HEK293 (cell line): ENCODE data around the gene DIO1.
A peak's percentile ranks its signal among the peaks of the same experiment; 100 is the strongest.

Source experiments
- GFI1B ChIP-seq: fragments of 450-650 bp; formaldehyde crosslinking; IDR thresholded peaks from 2 replicates; pipeline ENCODE4 v1.5.1; 2016; ENCODE audit warnings: missing biosample characterization, missing genetic modification characterization
- KLF10 ChIP-seq: fragments of 450-650 bp; IDR thresholded peaks from 2 replicates; pipeline ENCODE4 v1.5.1; 2018; ENCODE audit warnings: missing biosample characterization, mild to moderate bottlenecking, missing genetic modification characterization
- PRDM4 ChIP-seq: fragments of 450-650 bp; formaldehyde crosslinking; IDR thresholded peaks from 2 replicates; pipeline ENCODE4 v1.5.1; 2017; ENCODE audit warnings: missing biosample characterization, missing genetic modification characterization
- SP2 ChIP-seq: fragments of 450-650 bp; formaldehyde crosslinking; IDR thresholded peaks from 2 replicates; pipeline ENCODE4 v1.5.1; 2016; ENCODE audit warnings: missing biosample characterization, missing genetic modification characterization
- WT1 ChIP-seq: fragments of 450-650 bp; formaldehyde crosslinking; IDR thresholded peaks from 2 replicates; pipeline ENCODE4 v1.5.1; 2016; ENCODE audit warnings: missing biosample characterization, missing genetic modification characterization
- ZBTB1 ChIP-seq: fragments of 450-650 bp; formaldehyde crosslinking; IDR thresholded peaks from 2 replicates; pipeline ENCODE4 v1.5.1; 2016; ENCODE audit warnings: missing biosample characterization, missing genetic modification characterization
- ZBTB10 ChIP-seq: fragments of 450-650 bp; formaldehyde crosslinking; IDR thresholded peaks from 2 replicates; pipeline ENCODE4 v1.5.1; 2016; ENCODE audit warnings: missing biosample characterization, missing genetic modification characterization
- ZBTB11 ChIP-seq: fragments of 450-650 bp; formaldehyde crosslinking; conservative IDR thresholded peaks from 2 replicates; pipeline ENCODE4 v1.5.1; 2016; ENCODE audit warnings: low read depth, missing biosample characterization, missing genetic modification characterization
- ZBTB17 ChIP-seq: fragments of 450-650 bp; formaldehyde crosslinking; IDR thresholded peaks from 2 replicates; pipeline ENCODE4 v1.5.1; 2016; ENCODE audit warnings: missing biosample characterization, missing genetic modification characterization
- ZBTB20 ChIP-seq: fragments of 450-650 bp; formaldehyde crosslinking; IDR thresholded peaks from 2 replicates; pipeline ENCODE4 v1.5.1; 2016; ENCODE audit warnings: missing biosample characterization, missing genetic modification characterization
- ZBTB26 ChIP-seq: fragments of 450-650 bp; formaldehyde crosslinking; optimal IDR thresholded peaks from 2 replicates; pipeline ENCODE3; 2016; ENCODE audit warnings: missing biosample characterization, mild to moderate bottlenecking, missing genetic modification characterization
- ZBTB48 ChIP-seq: fragments of 450-650 bp; formaldehyde crosslinking; IDR thresholded peaks from 2 replicates; pipeline ENCODE4 v1.5.1; 2016; ENCODE audit warnings: missing biosample characterization, missing genetic modification characterization
- ZFP41 ChIP-seq: fragments of 450-650 bp; formaldehyde crosslinking; IDR thresholded peaks from 2 replicates; pipeline ENCODE4 v1.5.1; 2016; ENCODE audit warnings: missing biosample characterization, missing genetic modification characterization, borderline replicate concordance
- ZFP69B ChIP-seq: fragments of 450-650 bp; formaldehyde crosslinking; IDR thresholded peaks from 2 replicates; pipeline ENCODE4 v1.5.1; 2016; ENCODE audit warnings: missing biosample characterization, missing genetic modification characterization
- ZNF121 ChIP-seq: fragments of 450-650 bp; formaldehyde crosslinking; IDR thresholded peaks from 2 replicates; pipeline ENCODE4 v1.5.1; 2016; ENCODE audit warnings: missing biosample characterization, missing genetic modification characterization
- ZNF174 ChIP-seq: fragments of 450-650 bp; formaldehyde crosslinking; IDR thresholded peaks from 2 replicates; pipeline ENCODE4 v1.5.0; 2017; ENCODE audit warnings: missing biosample characterization, mild to moderate bottlenecking, missing genetic modification characterization
- ZNF292 ChIP-seq: fragments of 450-650 bp; formaldehyde crosslinking; IDR thresholded peaks from 2 replicates; pipeline ENCODE4 v1.5.1; 2016; ENCODE audit warnings: low read depth, missing biosample characterization, missing genetic modification characterization, borderline replicate concordance
- ZNF311 ChIP-seq: fragments of 450-650 bp; formaldehyde crosslinking; IDR thresholded peaks from 2 replicates; pipeline ENCODE4 v1.5.1; 2017; ENCODE audit warnings: missing biosample characterization, missing genetic modification characterization, borderline replicate concordance
- ZNF350 ChIP-seq: fragments of 450-650 bp; formaldehyde crosslinking; IDR thresholded peaks from 2 replicates; pipeline ENCODE4 v1.5.0; 2017; ENCODE audit warnings: missing biosample characterization, mild to moderate bottlenecking, missing genetic modification characterization
- ZNF423 ChIP-seq: fragments of 450-650 bp; formaldehyde crosslinking; IDR thresholded peaks from 2 replicates; pipeline ENCODE4 v1.5.1; 2016; ENCODE audit warnings: missing biosample characterization, missing genetic modification characterization
- ZNF514 ChIP-seq: fragments of 450-650 bp; formaldehyde crosslinking; IDR thresholded peaks from 2 replicates; pipeline ENCODE4 v1.5.1; 2016; ENCODE audit warnings: missing biosample characterization, missing genetic modification characterization
- ZNF660 ChIP-seq: fragments of 450-650 bp; IDR thresholded peaks from 2 replicates; pipeline ENCODE4 v1.5.1; 2018; ENCODE audit warnings: missing biosample characterization, mild to moderate bottlenecking, missing genetic modification characterization
- ZNF76 ChIP-seq: fragments of 450-650 bp; formaldehyde crosslinking; IDR thresholded peaks from 2 replicates; pipeline ENCODE4; 2016; ENCODE audit warnings: low read depth, missing biosample characterization, missing genetic modification characterization, borderline replicate concordance
- ZXDB ChIP-seq: fragments of 450-650 bp; formaldehyde crosslinking; IDR thresholded peaks from 2 replicates; pipeline ENCODE4 v1.5.1; 2016; ENCODE audit warnings: missing biosample characterization, missing genetic modification characterization
- TF ChIP-seq, protein P1 (sequence below): fragments of 450-650 bp; formaldehyde crosslinking; IDR thresholded peaks from 2 replicates; pipeline ENCODE4 v1.5.1; 2016; ENCODE audit warnings: missing biosample characterization, missing genetic modification characterization, borderline replicate concordance

The DIO1 gene

DNA sequence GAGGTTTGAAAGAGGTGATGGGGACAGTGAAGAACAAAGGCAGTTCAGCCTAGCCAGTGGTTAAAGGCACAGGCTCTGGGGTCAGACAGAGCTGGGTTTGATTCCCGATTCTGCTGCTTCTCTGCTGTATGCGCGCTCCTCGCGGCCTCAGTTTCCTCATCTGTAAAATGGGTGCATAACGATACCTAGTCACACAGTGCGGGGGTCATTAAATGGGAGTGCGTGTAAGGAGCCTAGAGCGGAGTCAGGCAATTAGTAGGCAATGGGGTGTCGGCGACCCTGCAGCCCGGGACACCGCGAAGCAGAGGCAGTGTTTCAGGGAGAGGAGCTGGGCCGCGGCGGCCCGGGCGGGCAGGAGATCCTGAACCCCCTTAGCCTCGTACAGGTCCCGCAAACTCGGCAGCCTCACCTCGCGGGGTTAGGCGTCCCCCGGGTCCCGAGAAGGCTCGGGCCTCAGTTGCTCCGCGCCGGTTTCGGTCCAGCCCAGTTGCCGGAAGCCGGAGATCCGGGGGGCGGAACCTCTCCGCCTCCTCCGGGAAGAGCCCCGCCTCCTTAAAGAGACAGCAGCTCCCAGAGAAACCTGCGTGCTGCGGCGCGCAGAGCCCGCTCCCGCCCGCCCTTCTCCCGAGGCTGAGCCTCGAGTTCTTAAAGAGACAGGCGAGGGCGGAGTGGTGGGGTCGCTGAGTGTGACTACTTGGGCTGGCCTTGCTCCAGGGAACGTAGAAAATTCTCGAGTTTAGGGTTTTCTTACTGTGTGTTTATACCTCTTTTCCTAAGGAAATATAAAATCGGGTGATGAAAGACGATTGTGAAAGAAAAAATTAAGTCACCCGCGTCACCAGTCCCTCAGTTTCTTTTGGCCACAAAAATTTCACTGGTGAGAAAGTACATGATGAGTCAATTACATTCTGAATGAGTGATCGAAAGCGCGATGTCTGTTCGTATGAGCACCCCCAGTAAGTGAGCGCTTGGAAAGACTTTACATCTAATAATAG, 4.4 kb upstream of the DIO1 start, which contains the start of gene YIPF1 (continued):
- no peak for TF ChIP-seq PRDM4 (tag by site-specific recombination)
- 0 out of 2 replicates have a peak, but pooled peaks have one; percentile 10 for TF ChIP-seq ZNF121 (tag by site-specific recombination)
- 0 out of 2 replicates have a peak, but pooled peaks have one; percentile 28 for TF ChIP-seq WT1 (tag by site-specific recombination)
- peak; percentile 83; the same call in 1 of the 2 replicates for TF ChIP-seq ZBTB48
- TF ChIP-seq ZNF174 (tag by site-specific recombination): no peak
- no peak for TF ChIP-seq ZNF350
- TF ChIP-seq, protein P1, sequence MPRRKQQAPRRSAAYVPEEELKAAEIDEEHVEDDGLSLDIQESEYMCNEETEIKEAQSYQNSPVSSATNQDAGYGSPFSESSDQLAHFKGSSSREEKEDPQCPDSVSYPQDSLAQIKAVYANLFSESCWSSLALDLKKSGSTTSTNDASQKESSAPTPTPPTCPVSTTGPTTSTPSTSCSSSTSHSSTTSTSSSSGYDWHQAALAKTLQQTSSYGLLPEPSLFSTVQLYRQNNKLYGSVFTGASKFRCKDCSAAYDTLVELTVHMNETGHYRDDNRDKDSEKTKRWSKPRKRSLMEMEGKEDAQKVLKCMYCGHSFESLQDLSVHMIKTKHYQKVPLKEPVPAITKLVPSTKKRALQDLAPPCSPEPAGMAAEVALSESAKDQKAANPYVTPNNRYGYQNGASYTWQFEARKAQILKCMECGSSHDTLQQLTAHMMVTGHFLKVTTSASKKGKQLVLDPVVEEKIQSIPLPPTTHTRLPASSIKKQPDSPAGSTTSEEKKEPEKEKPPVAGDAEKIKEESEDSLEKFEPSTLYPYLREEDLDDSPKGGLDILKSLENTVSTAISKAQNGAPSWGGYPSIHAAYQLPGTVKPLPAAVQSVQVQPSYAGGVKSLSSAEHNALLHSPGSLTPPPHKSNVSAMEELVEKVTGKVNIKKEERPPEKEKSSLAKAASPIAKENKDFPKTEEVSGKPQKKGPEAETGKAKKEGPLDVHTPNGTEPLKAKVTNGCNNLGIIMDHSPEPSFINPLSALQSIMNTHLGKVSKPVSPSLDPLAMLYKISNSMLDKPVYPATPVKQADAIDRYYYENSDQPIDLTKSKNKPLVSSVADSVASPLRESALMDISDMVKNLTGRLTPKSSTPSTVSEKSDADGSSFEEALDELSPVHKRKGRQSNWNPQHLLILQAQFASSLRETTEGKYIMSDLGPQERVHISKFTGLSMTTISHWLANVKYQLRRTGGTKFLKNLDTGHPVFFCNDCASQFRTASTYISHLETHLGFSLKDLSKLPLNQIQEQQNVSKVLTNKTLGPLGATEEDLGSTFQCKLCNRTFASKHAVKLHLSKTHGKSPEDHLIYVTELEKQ (tag by site-specific recombination): no peak
- TF ChIP-seq ZNF311 (tag by site-specific recombination): no peak
- peak; percentile 45 for TF ChIP-seq ZBTB26 (tag by site-specific recombination)
- TF ChIP-seq ZBTB1 (tag by site-specific recombination): 0 out of 2 replicates have a peak, but pooled peaks have one; percentile 40
- peak; percentile 58; the same call in 1 of the 2 replicates for TF ChIP-seq ZBTB20 (tag by site-specific recombination)
- TF ChIP-seq ZBTB10: no peak
- TF ChIP-seq ZFP69B (tag by site-specific recombination): no peak
- TF ChIP-seq ZFP41: no peak
- TF ChIP-seq SP2 (tag by site-specific recombination): peak; percentile 83
- peak; percentile 62 for TF ChIP-seq ZXDB (tag by site-specific recombination)
- no peak for TF ChIP-seq ZNF292 (tag by site-specific recombination)
- no peak; the same call in 1 of the 2 replicates for TF ChIP-seq KLF10 (tag by site-specific recombination)
- TF ChIP-seq ZBTB11: peak; percentile 49
- no peak for TF ChIP-seq ZNF514
- 0 out of 2 replicates have a peak, but pooled peaks have one; percentile 21 for TF ChIP-seq ZNF76 (tag by site-specific recombination)
- TF ChIP-seq ZBTB17 (tag by site-specific recombination): peak; percentile 87
- 0 out of 2 replicates have a peak, but pooled peaks have one; percentile 21 for TF ChIP-seq GFI1B
- 0 out of 2 replicates have a peak, but pooled peaks have one; percentile 42 for TF ChIP-seq ZNF660 (tag by site-specific recombination)
- no peak for TF ChIP-seq ZNF423 (tag by site-specific recombination)
